ENCODE measurements around the gene ACOT8.

ACOT8 gene

DNA sequence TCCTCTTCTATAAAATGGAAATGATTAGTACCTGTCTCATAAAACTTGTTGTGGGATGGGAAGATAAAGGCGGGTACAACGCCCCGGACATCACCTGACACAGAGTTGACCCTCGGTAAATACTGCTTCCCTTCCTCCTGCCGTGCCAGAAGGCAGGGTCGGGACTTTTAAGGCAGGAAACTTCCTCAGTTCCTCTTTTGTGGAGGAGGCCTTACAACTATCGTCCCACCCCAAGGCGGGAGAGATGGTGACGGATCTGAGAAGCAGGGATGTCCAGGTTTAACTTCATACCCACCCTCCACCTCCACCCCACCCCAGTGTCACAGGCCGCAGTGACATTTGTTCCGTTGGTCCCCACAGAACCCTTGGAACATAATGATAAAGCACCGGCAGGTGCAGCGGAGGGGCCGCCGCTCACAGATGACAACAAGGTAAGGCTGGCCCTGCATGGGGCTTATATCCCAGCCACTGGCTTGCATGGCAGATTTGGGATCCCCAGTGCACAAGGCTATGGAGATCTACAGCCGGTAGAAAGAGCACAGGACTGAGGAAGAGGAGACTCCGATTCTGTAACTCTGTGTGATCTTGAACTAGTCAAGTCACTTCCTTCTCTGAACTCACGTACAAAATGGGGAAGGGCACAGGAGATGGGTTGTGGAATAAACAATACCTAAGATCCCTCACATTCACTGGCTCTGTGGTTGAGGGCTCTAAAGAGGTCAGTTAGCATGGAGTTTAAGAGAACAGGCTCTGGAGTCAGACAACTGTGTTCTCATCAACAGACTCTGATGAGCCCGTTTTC lies 64.7 kb downstream of the ACOT8 start:
- no peak for DNase-seq (ENCODE audit: low spot score)

Data from CD4-positive, alpha-beta T cell treated with Interleukin-6 at 100 ng/mL for 8 hours (primary cell).